Stimulated activated naive CD8-positive, alpha-beta T cell treated with anti-CD3 and anti-CD28 coated beads, Interleukin-15, amount 100 ng/mL, for 72 hours (primary cell): ENCODE results near the gene LRP11.
"Not testable (repeated sequence)": the region's sequence is repeated elsewhere in the genome, so short reads cannot be mapped to it uniquely, and the experiment has no call there.

ENCODE experiments used
- ATAC-seq: fragments of 150-1000 bp; cut with Tn5 transposase; 2 replicates; pipeline ENCODE4 v1.10.0; 2021; ENCODE audit warnings: mild to moderate bottlenecking, moderate library complexity
- DNase-seq, 2 donors: peaks; one replicate each; pipeline ENCODE4 v3.0.0; 2021 to 2022
- H3K27ac Mint-ChIP-seq, 2 donors: one replicate each; pipeline ENCODE4 v1.8.0; 2022; ENCODE audit warnings: mild to moderate bottlenecking in 2 of 2, mixed read lengths in 2 of 2, moderate library complexity in 2 of 2
- H3K27me3 Mint-ChIP-seq: one replicate; pipeline ENCODE4 v1.8.0; 2022; ENCODE audit warnings: mixed read lengths
- H3K4me1 Mint-ChIP-seq: one replicate; pipeline ENCODE4 v1.8.0; 2022; ENCODE audit warnings: mild to moderate bottlenecking, mixed read lengths
- H3K4me3 Mint-ChIP-seq, 2 donors: one replicate each; pipeline ENCODE4 v1.8.0; 2022; ENCODE audit warnings: mild to moderate bottlenecking in 2 of 2, mixed read lengths in 2 of 2, moderate library complexity in 1 of 2
- H3K9me3 Mint-ChIP-seq, 2 donors: one replicate each; pipeline ENCODE4 v1.8.0; 2022; ENCODE audit warnings: mixed read lengths in 2 of 2

Gene LRP11

DNA sequence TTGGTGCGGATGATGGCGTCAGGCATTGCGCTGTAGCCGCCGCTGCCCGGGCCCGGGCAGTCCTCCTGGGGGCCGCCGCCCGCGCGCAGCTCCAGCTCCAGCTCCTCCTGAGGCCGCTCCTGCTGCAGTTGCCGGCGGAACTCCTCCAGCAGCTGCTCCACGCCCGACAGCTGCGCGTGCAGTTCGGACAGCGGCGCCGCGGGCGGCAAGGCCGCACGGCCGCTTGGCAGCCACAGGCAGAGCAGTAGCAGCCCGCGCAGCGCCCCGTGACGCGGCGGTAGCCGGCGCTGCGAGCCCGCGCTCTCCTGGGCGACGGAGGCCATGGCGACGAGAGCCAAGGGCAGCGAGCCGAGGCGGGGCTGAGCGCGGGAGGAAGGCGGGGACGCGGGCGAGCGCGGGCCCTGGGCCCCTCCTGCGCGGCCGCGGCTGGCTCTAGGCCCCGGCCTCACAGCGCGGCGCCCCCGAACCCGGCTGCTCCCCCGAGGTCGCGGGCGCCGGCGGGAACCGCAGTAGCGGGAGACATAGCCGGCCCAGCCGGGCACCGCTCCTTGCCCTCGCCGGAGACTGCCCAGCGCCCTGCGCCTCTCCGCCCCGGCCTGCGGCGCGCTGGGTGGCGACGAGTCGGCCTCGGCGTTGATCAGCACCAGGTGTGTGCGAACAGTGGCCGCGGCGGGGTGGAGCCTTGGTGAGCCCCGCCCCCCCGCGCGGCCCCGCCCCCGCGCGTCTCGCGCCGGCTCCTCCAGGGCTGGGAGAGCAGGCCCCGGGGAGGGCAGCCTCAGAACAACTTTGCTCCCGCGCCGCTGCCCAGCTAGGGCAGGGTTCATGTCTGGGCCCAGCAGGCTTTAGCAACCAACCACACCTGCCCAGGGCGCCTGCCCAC is at the start of gene LRP11:
LRP11 (minus strand) TSS at position 662 of the 880 bp plus-strand sequence; CDS start at position 323, 339 bp downstream.
- Mint-ChIP-seq H3K27me3 (peaks cover 30% of the 10 kb centered on the region), H3K27ac (no peak within 1 kb of the TSS), H3K4me3 (peak within 1 kb of the TSS; percentile 71 to 85), H3K4me1 (peaks cover 21% of the 10 kb centered on the region), H3K9me3 (no peaks in the 10 kb centered on the region)
- ATAC-seq (peak; percentile 90), DNase-seq (peak; percentile 85 to 87)

- Mint-ChIP-seq H3K27ac (no peak overlapping the region), H3K9me3 (peaks cover 0 to 8% of the 10 kb centered on the region in 2 donors), H3K27me3 (peaks cover 45% of the 10 kb centered on the region), H3K4me3 (no peak overlapping the region), H3K4me1 (peaks cover 9% of the 10 kb centered on the region)
- no peak for ATAC-seq
- no peak for DNase-seq
These were observed 49.5 kb upstream of the LRP11 start for GRCh38 chr6:149913540-149914240.

GRCh38 chr6:149913085-149913484 is 48.9 kb upstream of the LRP11 start:
- DNase-seq (no peak), ATAC-seq (no peak)
- Mint-ChIP-seq H3K27me3 (peaks cover 39% of the 10 kb centered on the region), H3K4me3 (no peak overlapping the region), H3K4me1 (peaks cover 6% of the 10 kb centered on the region), H3K27ac (peak overlapping the region in 1 of 2 donors; percentile 6), H3K9me3 (peaks cover 2 to 13% of the 10 kb centered on the region in 2 donors)

- H3K4me3 Mint-ChIP-seq, ATAC-seq, H3K4me1 Mint-ChIP-seq, DNase-seq: not testable (repeated sequence)
- H3K27ac Mint-ChIP-seq: peak overlapping the region in 1 of 2 donors; percentile 6
- H3K27me3 Mint-ChIP-seq: peaks cover 36% of the 10 kb centered on the region
- peaks cover 6 to 17% of the 10 kb centered on the region in 2 donors for H3K9me3 Mint-ChIP-seq
These were observed 48.5 kb upstream of the LRP11 start for GRCh38 chr6:149912680-149913079.

GRCh38 chr6:149910721-149911151 is 46.6 kb upstream of the LRP11 start:
- H3K27ac Mint-ChIP-seq: no peak overlapping the region
- no peak for ATAC-seq
- H3K27me3 Mint-ChIP-seq: peaks cover 36% of the 10 kb centered on the region
- H3K9me3 Mint-ChIP-seq: peaks cover 6 to 26% of the 10 kb centered on the region in 2 donors
- no peak overlapping the region for H3K4me3 Mint-ChIP-seq
- DNase-seq: no peak
- no peaks in the 10 kb centered on the region for H3K4me1 Mint-ChIP-seq

DNA sequence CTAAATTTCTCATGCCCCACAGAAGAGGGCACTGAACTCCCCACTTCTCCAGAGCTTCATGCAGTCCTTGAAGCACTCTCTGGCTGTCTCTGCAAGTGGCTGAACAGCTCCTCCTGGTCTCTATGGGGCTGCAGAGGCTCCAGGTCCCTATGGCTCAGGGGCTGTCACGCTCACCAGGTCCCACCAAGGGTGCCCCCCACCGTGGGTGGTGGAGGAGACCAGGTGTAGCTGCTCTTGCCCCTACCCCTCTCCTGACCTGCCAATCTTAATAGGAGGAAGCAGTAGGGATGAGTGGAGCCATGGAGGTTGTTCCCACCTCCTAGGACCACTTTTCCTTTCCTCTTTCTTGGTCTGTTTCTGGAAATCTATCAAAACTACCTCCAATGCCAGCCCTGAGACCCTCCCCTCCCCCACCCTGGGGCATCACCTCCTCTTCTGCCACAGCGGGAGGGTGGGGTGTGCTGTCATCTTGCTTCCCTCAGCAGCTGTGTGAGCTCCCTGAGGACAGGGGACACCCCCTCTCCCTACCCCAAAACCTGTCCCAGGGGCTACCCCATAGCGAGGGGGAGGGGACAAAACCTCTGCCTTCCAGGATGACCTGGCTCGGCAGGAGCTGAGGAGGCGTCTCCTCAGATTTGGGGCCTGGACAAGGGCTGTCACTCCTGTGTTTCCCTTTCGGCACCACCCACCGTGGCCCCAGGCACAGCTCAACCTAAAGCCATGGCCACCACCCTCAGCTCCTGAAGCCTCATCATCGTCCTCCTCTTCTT is 45.7 kb upstream of the LRP11 start:
- ATAC-seq (no peak), DNase-seq (no peak)
- H3K27me3 Mint-ChIP-seq: peaks cover 41% of the 10 kb centered on the region
- no peaks in the 10 kb centered on the region for H3K4me1 Mint-ChIP-seq
- H3K9me3 Mint-ChIP-seq: peaks cover 6 to 26% of the 10 kb centered on the region in 2 donors
- H3K4me3 Mint-ChIP-seq: no peak overlapping the region
- peak overlapping the region in 1 of 2 donors; percentile 91 for H3K27ac Mint-ChIP-seq

DNA sequence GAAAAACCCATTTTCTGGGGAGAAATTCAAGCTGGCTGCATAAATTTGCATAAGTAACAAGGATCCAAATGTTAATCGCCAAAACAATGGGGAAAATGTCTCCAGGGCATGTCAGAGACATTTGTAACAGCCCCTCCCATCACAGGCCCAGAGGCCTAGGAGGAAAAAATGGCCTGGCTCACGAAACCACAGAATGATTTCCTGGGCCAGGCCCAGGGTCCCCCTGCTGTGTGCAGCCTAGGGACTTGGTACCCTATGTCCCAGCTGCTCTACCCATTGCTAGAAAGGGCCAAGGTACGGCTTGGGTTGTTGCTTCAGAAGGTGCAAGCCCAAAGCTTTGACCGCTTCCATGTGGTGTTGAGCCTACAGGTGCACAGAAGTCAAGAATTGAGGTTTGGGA is 44.3 kb upstream of the LRP11 start:
- H3K4me3 Mint-ChIP-seq, H3K4me1 Mint-ChIP-seq, H3K27ac Mint-ChIP-seq, DNase-seq, ATAC-seq: not testable (repeated sequence)
- H3K9me3 Mint-ChIP-seq: peaks cover 6 to 26% of the 10 kb centered on the region in 2 donors
- peaks cover 34% of the 10 kb centered on the region for H3K27me3 Mint-ChIP-seq

GRCh38 chr6:149907317-149907716 is 43.2 kb upstream of the LRP11 start:
- Mint-ChIP-seq H3K27me3 (peaks cover 25% of the 10 kb centered on the region), H3K27ac (no peak overlapping the region), H3K9me3 (peaks cover 6 to 26% of the 10 kb centered on the region in 2 donors), H3K4me3 (peak overlapping the region in 1 of 2 donors; percentile 6), H3K4me1 (no peaks in the 10 kb centered on the region)
- no peak for DNase-seq
- ATAC-seq: no peak

DNA sequence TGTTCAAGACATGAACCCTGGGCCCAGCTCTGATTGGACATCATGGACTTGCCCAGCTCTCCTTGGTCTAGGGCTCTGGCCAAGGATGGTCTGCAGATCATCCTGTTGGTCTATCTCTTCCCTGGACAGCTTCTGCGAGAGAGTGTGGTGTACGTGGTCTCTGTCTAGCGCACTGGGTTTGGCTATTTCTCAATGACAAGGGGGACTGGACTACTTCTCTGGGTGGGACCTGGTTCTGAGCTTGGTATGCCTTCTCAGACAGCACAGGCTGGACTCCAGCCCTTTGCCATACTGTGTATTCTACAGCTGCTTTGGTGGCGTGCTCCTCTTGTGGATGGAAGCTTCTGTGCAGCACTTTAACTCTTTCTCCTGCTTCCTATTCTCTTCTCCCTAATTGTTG is 42.2 kb upstream of the LRP11 start:
- H3K9me3 Mint-ChIP-seq: peaks cover 6 to 26% of the 10 kb centered on the region in 2 donors
- peaks cover 25% of the 10 kb centered on the region for H3K27me3 Mint-ChIP-seq
- no peak overlapping the region for H3K4me3 Mint-ChIP-seq
- ATAC-seq (no peak), DNase-seq (no peak)
- H3K4me1 Mint-ChIP-seq: no peaks in the 10 kb centered on the region
- H3K27ac Mint-ChIP-seq: no peak overlapping the region

DNA sequence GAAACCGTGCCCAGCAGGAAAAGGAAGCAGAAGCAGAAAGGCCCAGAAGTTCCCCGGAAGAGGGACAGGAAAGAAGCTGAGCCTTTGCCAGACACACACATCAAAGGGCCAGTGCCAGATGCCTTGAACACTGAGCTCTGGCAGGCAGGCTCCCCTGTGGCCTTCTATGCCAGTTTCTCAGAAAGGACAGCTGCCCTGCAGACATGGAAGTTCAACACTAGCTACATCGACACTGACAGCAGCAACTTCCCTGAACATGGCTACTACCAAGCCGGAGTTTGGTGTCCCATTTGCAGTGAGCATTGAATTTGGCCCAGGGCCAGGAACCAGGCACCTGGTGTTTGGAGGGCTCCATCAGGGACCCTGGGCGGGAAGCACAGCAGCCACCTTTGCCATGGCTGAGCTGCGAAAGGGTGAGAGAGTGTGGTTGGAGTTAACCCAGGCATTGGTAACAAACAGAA is 41.8 kb upstream of the LRP11 start:
- H3K9me3 Mint-ChIP-seq: peaks cover 6 to 26% of the 10 kb centered on the region in 2 donors
- ATAC-seq (no peak), DNase-seq (no peak)
- no peaks in the 10 kb centered on the region for H3K4me1 Mint-ChIP-seq
- H3K27ac Mint-ChIP-seq: no peak overlapping the region
- H3K4me3 Mint-ChIP-seq: no peak overlapping the region
- peaks cover 20% of the 10 kb centered on the region for H3K27me3 Mint-ChIP-seq

- no peak overlapping the region for H3K4me3 Mint-ChIP-seq
- H3K27me3 Mint-ChIP-seq: peaks cover 15% of the 10 kb centered on the region
- H3K27ac Mint-ChIP-seq: no peak overlapping the region
- DNase-seq (no peak), ATAC-seq (no peak)
- no peaks in the 10 kb centered on the region for H3K4me1 Mint-ChIP-seq
- peaks cover 6 to 26% of the 10 kb centered on the region in 2 donors for H3K9me3 Mint-ChIP-seq
These were observed 41.3 kb upstream of the LRP11 start for GRCh38 chr6:149905371-149905910.

- DNase-seq (no peak), ATAC-seq (no peak)
- Mint-ChIP-seq H3K4me3 (no peak overlapping the region), H3K27me3 (peaks cover 11% of the 10 kb centered on the region), H3K27ac (no peak overlapping the region), H3K4me1 (no peaks in the 10 kb centered on the region), H3K9me3 (peaks cover 6 to 26% of the 10 kb centered on the region in 2 donors)
These were observed 40.7 kb upstream of the LRP11 start for GRCh38 chr6:149904661-149905370.

DNA sequence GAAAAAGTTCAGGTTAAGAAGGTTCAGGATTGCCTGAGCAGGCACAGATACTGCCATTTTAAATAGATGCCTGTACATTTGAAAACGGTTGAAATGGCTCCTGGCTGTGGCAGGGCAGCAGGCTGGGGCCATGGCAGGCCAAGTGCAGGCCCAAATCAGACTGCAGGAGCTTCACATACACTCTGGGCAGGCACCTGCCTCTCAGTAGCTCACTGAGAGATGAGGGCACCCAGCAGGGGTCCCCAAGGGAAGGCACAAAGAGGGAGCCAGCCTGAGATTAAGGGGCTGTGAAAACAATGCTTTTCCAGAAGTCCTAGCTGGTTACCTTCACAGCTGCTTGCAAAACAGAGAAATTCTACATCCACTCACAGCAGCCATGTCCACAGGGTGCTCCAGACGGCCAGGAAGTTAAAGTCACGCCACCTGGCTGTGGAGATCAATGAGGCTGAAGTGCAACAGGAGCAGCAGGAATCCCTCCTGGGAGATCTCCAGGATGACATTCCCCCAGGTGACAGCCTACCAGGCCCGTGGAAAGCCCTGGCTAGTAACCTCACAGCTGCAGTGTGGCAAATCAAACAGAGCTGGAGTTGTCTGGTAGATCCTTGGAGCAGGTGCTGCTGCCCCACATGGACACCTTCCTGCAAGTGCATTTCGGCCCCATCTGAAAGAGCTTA is 39.9 kb upstream of the LRP11 start:
- Mint-ChIP-seq H3K4me1 (no peaks in the 10 kb centered on the region), H3K27ac (no peak overlapping the region), H3K9me3 (peaks cover 6 to 22% of the 10 kb centered on the region in 2 donors), H3K4me3 (no peak overlapping the region), H3K27me3 (peaks cover 11% of the 10 kb centered on the region)
- no peak for DNase-seq
- no peak for ATAC-seq
